ENCODE measurements around the gene TPRG1. TPM values are rescaled to one million over a fixed set of nuclear protein-coding genes. Genes with fewer than 3 reads are reported as not detected.

TPRG1 gene
- total and polyA plus RNA-seq, 2 of the 4 experiments (the other 2 are of a cell fraction) = 0.17 TPM; not detected in 1

DNA sequence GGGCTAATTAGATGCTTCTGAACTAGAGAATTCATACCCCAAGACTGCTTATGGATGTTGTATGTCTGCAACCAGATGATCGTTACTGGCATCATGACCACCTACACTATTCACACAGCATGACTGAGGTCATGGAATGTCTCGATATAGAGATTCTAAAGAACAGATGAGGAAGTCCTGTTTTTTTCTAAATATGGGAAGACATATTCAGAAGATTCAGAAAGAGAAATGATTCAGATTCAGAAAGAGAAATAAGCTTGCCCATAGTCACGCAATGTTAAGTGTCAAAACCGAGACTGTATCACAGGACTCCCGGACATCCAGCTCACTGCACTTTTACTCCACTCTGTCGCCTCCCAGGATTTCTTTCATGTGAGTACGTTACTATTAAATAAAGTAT lies 136.2 kb downstream of the TPRG1 start:
- TF ChIP-seq RFX5 (IDR thresholded peaks at IDR 0.05; ENCODE audit: low read depth, low read length) (no peak), BHLHE40 (IDR thresholded peaks at IDR 0.05; ENCODE audit: low read depth, low read length) (no peak), RAD21 (IDR thresholded peaks at IDR 0.05; ENCODE audit: low read length) (no peak), FOS (IDR thresholded peaks at IDR 0.05; ENCODE audit: low read depth, low read length) (no peak), POLR2A (IDR thresholded peaks at IDR 0.05; ENCODE audit: low read depth, low read length) (no peak), CHD1 (IDR thresholded peaks at IDR 0.05; ENCODE audit: low read depth, low read length) (no peak), SMC3 (IDR thresholded peaks at IDR 0.05; ENCODE audit: low read depth, low read length) (no peak), NFE2L2 (IDR thresholded peaks at IDR 0.05; ENCODE audit: low read depth, low read length) (no peak), MAFK (IDR thresholded peaks at IDR 0.05; ENCODE audit: low read depth, low read length) (no peak), MAZ (IDR thresholded peaks at IDR 0.05; ENCODE audit: borderline replicate concordance, low read depth, low read length) (no peak)
- TF ChIP-seq, protein P1, sequence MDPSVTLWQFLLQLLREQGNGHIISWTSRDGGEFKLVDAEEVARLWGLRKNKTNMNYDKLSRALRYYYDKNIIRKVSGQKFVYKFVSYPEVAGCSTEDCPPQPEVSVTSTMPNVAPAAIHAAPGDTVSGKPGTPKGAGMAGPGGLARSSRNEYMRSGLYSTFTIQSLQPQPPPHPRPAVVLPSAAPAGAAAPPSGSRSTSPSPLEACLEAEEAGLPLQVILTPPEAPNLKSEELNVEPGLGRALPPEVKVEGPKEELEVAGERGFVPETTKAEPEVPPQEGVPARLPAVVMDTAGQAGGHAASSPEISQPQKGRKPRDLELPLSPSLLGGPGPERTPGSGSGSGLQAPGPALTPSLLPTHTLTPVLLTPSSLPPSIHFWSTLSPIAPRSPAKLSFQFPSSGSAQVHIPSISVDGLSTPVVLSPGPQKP (IDR thresholded peaks at IDR 0.05; ENCODE audit: borderline replicate concordance, low read depth, low read length) = no peak
- H3K56ac ChIP-seq (ENCODE audit: extremely low read depth, insufficient read depth, low read length) = no peak overlapping the region
- in situ Hi-C loops (cut with MboI; ENCODE audit: low sequenced_read_pairs) (no loop called here), dilution Hi-C loops (cut with HindIII; ENCODE audit: low sequenced_read_pairs, unreplicated experiment) (no loop called here), intact Hi-C loops (cut with micrococcal nuclease) (no loop called here)
- no peak overlapping the region for H3K18ac ChIP-seq (ENCODE audit: low read depth, low read length)
- H3K79me1 ChIP-seq (ENCODE audit: low read depth in 1 of 2, low read length in 2 of 2) = no peaks in the 10 kb centered on the region
- no peaks in the 10 kb centered on the region for H3K9me3 ChIP-seq (ENCODE audit: control insufficient read depth, insufficient read depth, low read length)
- H3K9ac ChIP-seq (ENCODE audit: low read depth, low read length) = no peak overlapping the region
- no peak overlapping the region for H4K5ac ChIP-seq (ENCODE audit: low read depth, low read length)
- no peak overlapping the region for H3K4me2 ChIP-seq (ENCODE audit: low read depth, low read length)
- no peak overlapping the region for H3K23ac ChIP-seq (ENCODE audit: low read depth, low read length)
- H2AFZ ChIP-seq (replicated peaks; ENCODE audit: low read length, poor library complexity) = no peak overlapping the region
- no peak overlapping the region for H2BK15ac ChIP-seq (ENCODE audit: low read depth, low read length)
- no peak overlapping the region for H3K14ac ChIP-seq (replicated peaks; ENCODE audit: low read depth, low read length)
- H3K27me3 ChIP-seq (ENCODE audit: control insufficient read depth, insufficient read depth, low read length) = no peaks in the 10 kb centered on the region
- no peak overlapping the region for H2BK120ac ChIP-seq (ENCODE audit: low read depth, low read length)
- H3K4ac ChIP-seq (ENCODE audit: low read depth, low read length) = no peak overlapping the region
- H4K20me1 ChIP-seq (ENCODE audit: insufficient read depth, low read length) = no peaks in the 10 kb centered on the region
- H2AK5ac ChIP-seq (ENCODE audit: low read depth, low read length) = no peak overlapping the region
- no peak overlapping the region for H3K4me3 ChIP-seq (ENCODE audit: insufficient read depth, low read depth, low read length)
- H2AK9ac ChIP-seq (replicated peaks; ENCODE audit: low read depth, low read length, poor library complexity) = no peak overlapping the region
- WGBS, 2 experiments (ENCODE audit: extremely low coverage in 2 of 2, insufficient read length in 1 of 2) = 100% methylated on average over 1 of the region's 7 CpGs; no CpG with 5 or more reads in 1 of the 2 experiments
- no peaks in the 10 kb centered on the region for H3K36me3 ChIP-seq (ENCODE audit: control insufficient read depth, insufficient read depth, low read length)
- DNase-seq = no peak
- no peak overlapping the region for H2BK20ac ChIP-seq (ENCODE audit: low read depth, low read length)
- no TSS peak for BruUV-seq (replicated peaks)
- no peak for ATAC-seq (ENCODE audit: low read depth)
- H4K8ac ChIP-seq (ENCODE audit: low read depth in 2 of 2, low read length in 2 of 2) = no peak overlapping the region
- ChIA-PET CTCF (no interaction called here), POLR2A (ENCODE audit: unreplicated experiment) (no interaction called here)
- H3K4me1 ChIP-seq (ENCODE audit: control insufficient read depth, insufficient read depth, low read length) = no peaks in the 10 kb centered on the region
- H3K27ac ChIP-seq (ENCODE audit: insufficient read depth, low read length) = no peak overlapping the region
- no peak overlapping the region for H4K91ac ChIP-seq (ENCODE audit: insufficient read depth, low read depth, low read length)
- H3K9me1 ChIP-seq (ENCODE audit: insufficient read depth, low read length) = no peaks in the 10 kb centered on the region
- no peak overlapping the region for H2BK5ac ChIP-seq (ENCODE audit: low read depth, low read length, poor library complexity, severe bottlenecking)
